HepG2 (cell line): ENCODE data around the gene ZFP69. TPM values are rescaled to one million over a fixed set of nuclear protein-coding genes. Genes with fewer than 3 reads are reported as not detected.

Experiments used
- ARHGAP35 ChIP-seq: sonication (generic); formaldehyde crosslinking; IDR thresholded peaks from 2 replicates; pipeline ENCODE4 v1.9.0; 2022; ENCODE audit warnings: mild to moderate bottlenecking, inconsistent platforms, moderate library complexity, missing genetic modification reagents, borderline replicate concordance
- BORCS8-MEF2B ChIP-seq: sonication (generic); formaldehyde crosslinking; IDR thresholded peaks from 2 replicates; pipeline ENCODE4 v1.8.0; 2022; ENCODE audit warnings: mild to moderate bottlenecking, missing genetic modification reagents
- BRD4 ChIP-seq: sonication (generic); formaldehyde crosslinking; IDR thresholded peaks from 2 replicates; pipeline ENCODE4 v1.4.0; 2020; ENCODE audit warnings: missing genetic modification reagents
- CHD4 ChIP-seq: fragments of 200-600 bp; sonication (generic); IDR thresholded peaks from 2 replicates; pipeline ENCODE4 v1.7.0; 2017; ENCODE audit warnings: mild to moderate bottlenecking, low read length, borderline replicate concordance
- JARID2 ChIP-seq: sonication (generic); formaldehyde crosslinking; IDR thresholded peaks from 2 replicates; pipeline ENCODE4 v1.8.1; 2023; ENCODE audit warnings: missing genetic modification reagents, inconsistent platforms; ENCODE audit not compliant: insufficient replicate concordance
- KDM6A ChIP-seq: IDR thresholded peaks from 2 replicates; pipeline ENCODE4 v1.6.1; 2016; ENCODE audit warnings: low read depth
- PAF1 ChIP-seq: IDR thresholded peaks from 2 replicates; pipeline ENCODE4 v1.6.1; 2016; ENCODE audit warnings: missing genetic modification reagents, missing compliant biosample characterization
- PLRG1 ChIP-seq: fragments of 450-650 bp; conservative IDR thresholded peaks from 2 replicates; pipeline ENCODE4 v1.6.1; 2016
- RARA ChIP-seq: IDR thresholded peaks from 2 replicates; pipeline ENCODE4 v1.6.1; 2016; ENCODE audit warnings: missing genetic modification reagents, missing compliant biosample characterization
- SMAD3 ChIP-seq: sonication (generic); formaldehyde crosslinking; IDR thresholded peaks from 2 replicates; pipeline ENCODE4 v1.4.0; 2020; ENCODE audit warnings: missing genetic modification reagents
- THAP11 ChIP-seq: IDR thresholded peaks from 2 replicates; pipeline ENCODE4 v1.6.1; 2016; ENCODE audit warnings: missing biosample characterization, missing genetic modification reagents
- U2AF1 ChIP-seq: fragments of 200-400 bp; formaldehyde crosslinking; optimal IDR thresholded peaks from 2 replicates; pipeline ENCODE3; 2017; ENCODE audit warnings: mild to moderate bottlenecking, low read depth, low read length
- ZFP36L2 ChIP-seq: sonication (generic); formaldehyde crosslinking; IDR thresholded peaks from 2 replicates; pipeline ENCODE4 v1.4.0; 2020; ENCODE audit warnings: missing genetic modification reagents
- ZNF124 ChIP-seq: sonication (generic); formaldehyde crosslinking; IDR thresholded peaks from 2 replicates; pipeline ENCODE4 v1.4.0; 2020; ENCODE audit warnings: missing genetic modification reagents
- ZNF205 ChIP-seq: IDR thresholded peaks from 2 replicates; pipeline ENCODE4 v1.6.1; 2018; ENCODE audit warnings: missing biosample characterization, missing genetic modification reagents
- ZNF24 ChIP-seq: fragments of 450-650 bp; IDR thresholded peaks from 2 replicates; pipeline ENCODE4 v1.6.1; 2017; ENCODE audit warnings: antibody characterized with exemption, mild to moderate bottlenecking
- ZNF382 ChIP-seq: sonication (generic); formaldehyde crosslinking; IDR thresholded peaks from 2 replicates; pipeline ENCODE4 v1.5.0; 2020; ENCODE audit warnings: missing genetic modification reagents, mild to moderate bottlenecking, borderline replicate concordance
- ZNF512 ChIP-seq: sonication (generic); formaldehyde crosslinking; IDR thresholded peaks from 2 replicates; pipeline ENCODE4 v1.4.0; 2020; ENCODE audit warnings: mild to moderate bottlenecking, missing genetic modification reagents
- ZNF577 ChIP-seq: sonication (generic); formaldehyde crosslinking; IDR thresholded peaks from 2 replicates; pipeline ENCODE4 v1.4.0; 2020; ENCODE audit warnings: mild to moderate bottlenecking, low read depth, missing genetic modification reagents, borderline replicate concordance
- ZNF580 ChIP-seq: IDR thresholded peaks from 2 replicates; pipeline ENCODE4 v1.6.1; 2016; ENCODE audit warnings: low read depth, borderline replicate concordance
- ZNF670 ChIP-seq: sonication (generic); formaldehyde crosslinking; IDR thresholded peaks from 2 replicates; pipeline ENCODE4 v1.8.0; 2022; ENCODE audit warnings: mild to moderate bottlenecking, missing genetic modification reagents, borderline replicate concordance
- ZNF672 ChIP-seq: sonication (generic); formaldehyde crosslinking; IDR thresholded peaks from 2 replicates; pipeline ENCODE4 v1.8.1; 2022; ENCODE audit warnings: missing genetic modification reagents
- ZNF7 ChIP-seq: IDR thresholded peaks from 2 replicates; pipeline ENCODE4 v1.6.1; 2016; ENCODE audit warnings: missing biosample characterization, missing genetic modification reagents
- ZNF703 ChIP-seq: sonication (generic); formaldehyde crosslinking; IDR thresholded peaks from 2 replicates; pipeline ENCODE4 v1.5.1; 2020; ENCODE audit warnings: missing genetic modification reagents, mild to moderate bottlenecking, moderate library complexity, borderline replicate concordance
- ZNF709 ChIP-seq: sonication (generic); formaldehyde crosslinking; IDR thresholded peaks from 2 replicates; pipeline ENCODE4 v1.5.0; 2020; ENCODE audit warnings: mild to moderate bottlenecking, missing genetic modification reagents
- ZSCAN22 ChIP-seq: sonication (generic); formaldehyde crosslinking; IDR thresholded peaks from 2 replicates; pipeline ENCODE4 v1.4.0; 2020; ENCODE audit warnings: mild to moderate bottlenecking, missing genetic modification reagents
- ZSCAN29 ChIP-seq: sonication (generic); formaldehyde crosslinking; conservative IDR thresholded peaks from 2 replicates; pipeline ENCODE4 v1.4.0; 2020; ENCODE audit warnings: mild to moderate bottlenecking, missing genetic modification reagents
- polyA plus RNA-seq, 8 experiments: library from polyadenylated mRNA; depleted of rRNA in 3 of 8; stranded (reverse) in 7 of 8; unstranded in 1 of 8; fragments of >200 nt; fragmentation: Illumina TruSeq in 4 of 8; extraction: Trizol in 4 of 8; gene quantifications; 2 replicates each; pipeline versions ENCODE4 v1.2.1 to v1.2.3, GENCODE V29; 2011 to 2016; ENCODE audit warnings: low read depth in 4 of 8, missing spikeins in 1 of 8, mixed read lengths in 1 of 8; ENCODE audit not compliant: insufficient read depth in 1 of 8
- total RNA-seq, 5 experiments: library from RNA; depleted of rRNA; stranded (reverse); fragments of >200 nt; fragmentation: Illumina TruSeq; extraction: Trizol; gene quantifications; 2 replicates each; pipeline ENCODE4 v1.2.3, GENCODE V29; 2016; ENCODE audit warnings: low read depth in 1 of 5
- TF ChIP-seq, protein P1 (sequence below): sonication (generic); formaldehyde crosslinking; IDR thresholded peaks from 2 replicates; pipeline ENCODE4 v1.9.0; 2021; ENCODE audit warnings: missing genetic modification reagents, mild to moderate bottlenecking, borderline replicate concordance

ZFP69 gene
- total and polyA plus RNA-seq, 2 of the 13 experiments (the other 11 are each of a cell fraction or from before 2014, with no cell fraction given) = 2.6 to 5.6 TPM

- TF ChIP-seq JARID2 (CRISPR knock-in tag) = no peak
- 0 out of 2 replicates have a peak, but pooled peaks have one; percentile 12 for TF ChIP-seq KDM6A (CRISPR knock-in tag)
- TF ChIP-seq RARA (CRISPR knock-in tag) = 0 out of 2 replicates have a peak, but pooled peaks have one; percentile 27
- peak; percentile 87; the same call in 1 of the 2 replicates for TF ChIP-seq ZNF709 (CRISPR knock-in tag)
- TF ChIP-seq ZNF205 (CRISPR knock-in tag) = no peak; the same call in 1 of the 2 replicates
- TF ChIP-seq, protein P1, sequence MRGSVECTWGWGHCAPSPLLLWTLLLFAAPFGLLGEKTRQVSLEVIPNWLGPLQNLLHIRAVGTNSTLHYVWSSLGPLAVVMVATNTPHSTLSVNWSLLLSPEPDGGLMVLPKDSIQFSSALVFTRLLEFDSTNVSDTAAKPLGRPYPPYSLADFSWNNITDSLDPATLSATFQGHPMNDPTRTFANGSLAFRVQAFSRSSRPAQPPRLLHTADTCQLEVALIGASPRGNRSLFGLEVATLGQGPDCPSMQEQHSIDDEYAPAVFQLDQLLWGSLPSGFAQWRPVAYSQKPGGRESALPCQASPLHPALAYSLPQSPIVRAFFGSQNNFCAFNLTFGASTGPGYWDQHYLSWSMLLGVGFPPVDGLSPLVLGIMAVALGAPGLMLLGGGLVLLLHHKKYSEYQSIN (CRISPR knock-in tag) = no peak
- peak; percentile 62; the same call in 1 of the 2 replicates for TF ChIP-seq BORCS8-MEF2B
- no peak for TF ChIP-seq ZNF672 (CRISPR knock-in tag)
- peak; percentile 85 for TF ChIP-seq ARHGAP35 (CRISPR knock-in tag)
- no peak for TF ChIP-seq PLRG1
- TF ChIP-seq PAF1 = no peak
- TF ChIP-seq CHD4 = no peak
- peak; percentile 90 for TF ChIP-seq BRD4 (CRISPR knock-in tag)
- TF ChIP-seq ZNF703 (CRISPR knock-in tag) = peak; percentile 41; the same call in 1 of the 2 replicates
- TF ChIP-seq ZSCAN29 (CRISPR knock-in tag) = 0 out of 2 replicates have a peak, but pooled peaks have one; percentile 49
- TF ChIP-seq ZNF670 (CRISPR knock-in tag) = 0 out of 2 replicates have a peak, but pooled peaks have one; percentile 61
- TF ChIP-seq ZNF24 = no peak
- no peak for TF ChIP-seq ZFP36L2 (CRISPR knock-in tag)
- TF ChIP-seq U2AF1 = no peak
- TF ChIP-seq SMAD3 (CRISPR knock-in tag) = peak; percentile 74
- TF ChIP-seq ZNF580 (CRISPR knock-in tag) = 0 out of 2 replicates have a peak, but pooled peaks have one; percentile 46
- peak; percentile 86 for TF ChIP-seq ZNF124 (CRISPR knock-in tag)
- no peak for TF ChIP-seq ZNF577 (CRISPR knock-in tag)
- TF ChIP-seq ZSCAN22 (CRISPR knock-in tag) = no peak
- TF ChIP-seq ZNF382 (CRISPR knock-in tag) = no peak
- TF ChIP-seq ZNF7 (CRISPR knock-in tag) = no peak
- peak; percentile 88 for TF ChIP-seq THAP11 (CRISPR knock-in tag)
- no peak for TF ChIP-seq ZNF512 (CRISPR knock-in tag)
Observed at GRCh38 chr1:40508375-40509341, 31.6 kb downstream of the ZFP69 start, which contains the start of gene EXO5 (continued).
